ENCODE results near the gene ATRIP. TPM values are rescaled to one million over a fixed set of nuclear protein-coding genes. Genes with fewer than 3 reads are reported as not detected.

Gene ATRIP
- polyA plus RNA-seq, 2 of the 4 experiments (the other 2 are of a cell fraction) = 6.1 to 9.4 TPM

GRCh38 chr3:48423241-48423882, 23.2 kb upstream of the ATRIP start:
- CTCF ChIA-PET = interaction anchor here (1.3 to 31.5 kb wide), 5 partner anchors 8 to 150 kb away, joined by 4 to 488 read pairs (median 6); partner anchors contain the start of gene PLXNB1
- Histone ChIP-seq H3K9me3 (no peaks in the 10 kb centered on the region), H3K4me3 (no peak overlapping the region), H3K27ac (no peak overlapping the region), H3K4me1 (peaks cover 27% of the 10 kb centered on the region), H3K4me2 (no peak overlapping the region)
- DNase-seq (ENCODE audit: low read depth in 1 of 2, low spot score in 1 of 2) (no peak), ATAC-seq (no peak), FAIRE-seq (no peak)
- 83% methylated on average over 8 of the region's 25 CpGs for WGBS (ENCODE audit: missing lambda C conversion rate)
- TF ChIP-seq HOXA7 (CRISPR knock-in tag; IDR thresholded peaks at IDR 0.05) (no peak), HDAC2 (IDR thresholded peaks at IDR 0.05) (no peak), SREBF2 (IDR thresholded peaks at IDR 0.05) (no peak), JUN (IDR thresholded peaks at IDR 0.05) (no peak), RCOR1 (IDR thresholded peaks at IDR 0.05; ENCODE audit: low read depth, low read length) (no peak), TFCP2L1 (CRISPR knock-in tag; IDR thresholded peaks at IDR 0.05) (no peak), PHF8 (IDR thresholded peaks at IDR 0.05; ENCODE audit: borderline replicate concordance, low read depth) (no peak), CHD2 (IDR thresholded peaks at IDR 0.05; ENCODE audit: low read length, partially characterized antibody) (no peak), ZFP36 (IDR thresholded peaks at IDR 0.05; ENCODE audit: borderline replicate concordance, partially characterized antibody) (no peak), RAD21 (conservative IDR thresholded peaks at IDR 0.05 in 1 of 2, IDR thresholded peaks at IDR 0.05 in 1 of 2) (no peak), NPAS2 (CRISPR knock-in tag; IDR thresholded peaks at IDR 0.05; ENCODE audit: borderline replicate concordance) (no peak), HMGXB4 (CRISPR knock-in tag; IDR thresholded peaks at IDR 0.05; ENCODE audit: borderline replicate concordance) (no peak), GATA3 (IDR thresholded peaks at IDR 0.05; ENCODE audit: borderline replicate concordance) (no peak), CEBPB (IDR thresholded peaks at IDR 0.05) (no peak), FOXS1 (CRISPR knock-in tag; IDR thresholded peaks at IDR 0.05) (no peak), POLR2AphosphoS2 (conservative IDR thresholded peaks at IDR 0.05; ENCODE audit: low read length) (no peak), KDM5A (IDR thresholded peaks at IDR 0.05) (no peak), NFE2L2 (conservative IDR thresholded peaks at IDR 0.05; ENCODE audit: low read length) (no peak), MYC (IDR thresholded peaks at IDR 0.05; ENCODE audit: borderline replicate concordance, low read length) (no peak)
- TF ChIP-seq, protein P1, sequence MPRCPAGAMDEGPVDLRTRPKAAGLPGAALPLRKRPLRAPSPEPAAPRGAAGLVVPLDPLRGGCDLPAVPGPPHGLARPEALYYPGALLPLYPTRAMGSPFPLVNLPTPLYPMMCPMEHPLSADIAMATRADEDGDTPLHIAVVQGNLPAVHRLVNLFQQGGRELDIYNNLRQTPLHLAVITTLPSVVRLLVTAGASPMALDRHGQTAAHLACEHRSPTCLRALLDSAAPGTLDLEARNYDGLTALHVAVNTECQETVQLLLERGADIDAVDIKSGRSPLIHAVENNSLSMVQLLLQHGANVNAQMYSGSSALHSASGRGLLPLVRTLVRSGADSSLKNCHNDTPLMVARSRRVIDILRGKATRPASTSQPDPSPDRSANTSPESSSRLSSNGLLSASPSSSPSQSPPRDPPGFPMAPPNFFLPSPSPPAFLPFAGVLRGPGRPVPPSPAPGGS (IDR thresholded peaks at IDR 0.05) = no peak
- POLR2A ChIA-PET = no interaction called here

- Histone ChIP-seq H3K4me2 (no peak overlapping the region), H3K9me3 (no peaks in the 10 kb centered on the region), H3K4me1 (peaks cover 27% of the 10 kb centered on the region), H3K4me3 (no peak overlapping the region), H3K27ac (no peak overlapping the region)
- ChIA-PET POLR2A (no interaction called here), CTCF (interaction anchor here (0.9 to 31.5 kb wide), 5 partner anchors 7 to 192 kb away, joined by 3 to 488 read pairs (median 4); partner anchors contain the start of gene PLXNB1)
- no peak for DNase-seq (ENCODE audit: low read depth in 1 of 2, low spot score in 1 of 2)
- TF ChIP-seq, protein P2, sequence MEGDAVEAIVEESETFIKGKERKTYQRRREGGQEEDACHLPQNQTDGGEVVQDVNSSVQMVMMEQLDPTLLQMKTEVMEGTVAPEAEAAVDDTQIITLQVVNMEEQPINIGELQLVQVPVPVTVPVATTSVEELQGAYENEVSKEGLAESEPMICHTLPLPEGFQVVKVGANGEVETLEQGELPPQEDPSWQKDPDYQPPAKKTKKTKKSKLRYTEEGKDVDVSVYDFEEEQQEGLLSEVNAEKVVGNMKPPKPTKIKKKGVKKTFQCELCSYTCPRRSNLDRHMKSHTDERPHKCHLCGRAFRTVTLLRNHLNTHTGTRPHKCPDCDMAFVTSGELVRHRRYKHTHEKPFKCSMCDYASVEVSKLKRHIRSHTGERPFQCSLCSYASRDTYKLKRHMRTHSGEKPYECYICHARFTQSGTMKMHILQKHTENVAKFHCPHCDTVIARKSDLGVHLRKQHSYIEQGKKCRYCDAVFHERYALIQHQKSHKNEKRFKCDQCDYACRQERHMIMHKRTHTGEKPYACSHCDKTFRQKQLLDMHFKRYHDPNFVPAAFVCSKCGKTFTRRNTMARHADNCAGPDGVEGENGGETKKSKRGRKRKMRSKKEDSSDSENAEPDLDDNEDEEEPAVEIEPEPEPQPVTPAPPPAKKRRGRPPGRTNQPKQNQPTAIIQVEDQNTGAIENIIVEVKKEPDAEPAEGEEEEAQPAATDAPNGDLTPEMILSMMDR (IDR thresholded peaks at IDR 0.05) = no peak
- TF ChIP-seq FOXS1 (CRISPR knock-in tag; IDR thresholded peaks at IDR 0.05) (no peak), ZFP36 (IDR thresholded peaks at IDR 0.05; ENCODE audit: borderline replicate concordance, partially characterized antibody) (no peak), ZSCAN20 (CRISPR knock-in tag; IDR thresholded peaks at IDR 0.05) (no peak)
- FAIRE-seq = no peak
- ATAC-seq = no peak
- WGBS (ENCODE audit: missing lambda C conversion rate) = 96% methylated on average over 9 of the region's 27 CpGs
These were observed 22.4 kb upstream of the ATRIP start for GRCh38 chr3:48423883-48424695.

All from A549 (cell line).